Nephron (organoid): ENCODE measurements around the gene PRG2.

Source experiments
- H3K27ac Mint-ChIP-seq, 3 experiments: 2 replicates each; pipeline ENCODE4 v1.8.0; 2020; ENCODE audit warnings: mixed read lengths in 3 of 3, mild to moderate bottlenecking in 2 of 3, moderate library complexity in 1 of 3
- H3K27me3 Mint-ChIP-seq: 2 replicates; pipeline ENCODE4 v1.8.0; 2021; ENCODE audit warnings: low read depth, mild to moderate bottlenecking, moderate library complexity, mixed read lengths
- H3K36me3 Mint-ChIP-seq: 2 replicates; pipeline ENCODE4 v1.8.0; 2020; ENCODE audit warnings: low read depth, mixed read lengths
- H3K4me1 Mint-ChIP-seq: 2 replicates; pipeline ENCODE4 v1.8.0; 2020; ENCODE audit warnings: mixed read lengths
- H3K4me3 Mint-ChIP-seq, 3 experiments: 2 replicates each; pipeline ENCODE4 v1.8.0; 2020; ENCODE audit warnings: mild to moderate bottlenecking in 3 of 3, mixed read lengths in 3 of 3, moderate library complexity in 2 of 3
- H3K9me3 Mint-ChIP-seq: 2 replicates; pipeline ENCODE4 v1.8.0; 2020; ENCODE audit warnings: mixed read lengths
- CTCF ChIP-seq, 3 experiments: fragments of 200-600 bp; sonication (generic); IDR thresholded peaks; one replicate each; pipeline ENCODE4 v1.5.0; 2021; ENCODE audit warnings: antibody characterized with exemption in 3 of 3; ENCODE audit not compliant: unreplicated experiment in 3 of 3

Gene PRG2

GRCh38 chr11:57378186-57378585 is 12.3 kb downstream of the PRG2 start:
- H3K9me3 Mint-ChIP-seq, result no peaks in the 10 kb centered on the region
- no peak for TF ChIP-seq CTCF (IDR thresholded peaks at IDR 0.05; ENCODE audit: unreplicated experiment in 3 of 3)
- no peaks in the 10 kb centered on the region for H3K4me1 Mint-ChIP-seq
- H3K27ac Mint-ChIP-seq, result no peak overlapping the region
- peaks cover 40% of the 10 kb centered on the region for H3K27me3 Mint-ChIP-seq
- H3K4me3 Mint-ChIP-seq, result no peak overlapping the region
- no peaks in the 10 kb centered on the region for H3K36me3 Mint-ChIP-seq

- no peak for TF ChIP-seq CTCF (IDR thresholded peaks at IDR 0.05; ENCODE audit: unreplicated experiment in 3 of 3)
- no peaks in the 10 kb centered on the region for H3K9me3 Mint-ChIP-seq
- no peak overlapping the region for H3K4me3 Mint-ChIP-seq
These were observed 13.3 kb downstream of the PRG2 start for GRCh38 chr11:57377107-57377506.

GRCh38 chr11:57376095-57377090 is 14.1 kb downstream of the PRG2 start:
- H3K36me3 Mint-ChIP-seq, result no peaks in the 10 kb centered on the region
- H3K9me3 Mint-ChIP-seq, result no peaks in the 10 kb centered on the region
- H3K27ac Mint-ChIP-seq, result no peak overlapping the region
- no peaks in the 10 kb centered on the region for H3K4me1 Mint-ChIP-seq
- no peak overlapping the region for H3K4me3 Mint-ChIP-seq
- TF ChIP-seq CTCF (IDR thresholded peaks at IDR 0.05; ENCODE audit: unreplicated experiment in 3 of 3), result no peak
- peaks cover 33% of the 10 kb centered on the region for H3K27me3 Mint-ChIP-seq

More at GRCh38 chr11:57377107-57377506, 13.3 kb downstream of the PRG2 start:
- no peaks in the 10 kb centered on the region for H3K4me1 Mint-ChIP-seq
- no peak overlapping the region for H3K27ac Mint-ChIP-seq
- no peaks in the 10 kb centered on the region for H3K36me3 Mint-ChIP-seq
- peaks cover 33% of the 10 kb centered on the region for H3K27me3 Mint-ChIP-seq

- Mint-ChIP-seq H3K4me3 (no peak overlapping the region), H3K27me3 (peaks cover 29% of the 10 kb centered on the region), H3K9me3 (no peaks in the 10 kb centered on the region), H3K36me3 (no peaks in the 10 kb centered on the region), H3K27ac (no peak overlapping the region), H3K4me1 (no peaks in the 10 kb centered on the region)
- TF ChIP-seq CTCF (IDR thresholded peaks at IDR 0.05; ENCODE audit: unreplicated experiment in 3 of 3), result no peak
These were observed 15.0 kb downstream of the PRG2 start for GRCh38 chr11:57375490-57375889.

GRCh38 chr11:57374966-57375365 is 15.5 kb downstream of the PRG2 start:
- no peaks in the 10 kb centered on the region for H3K4me1 Mint-ChIP-seq

More at GRCh38 chr11:57374966-57375365, 15.5 kb downstream of the PRG2 start:
- TF ChIP-seq CTCF (IDR thresholded peaks at IDR 0.05; ENCODE audit: unreplicated experiment in 3 of 3), result no peak
- Mint-ChIP-seq H3K27ac (no peak overlapping the region), H3K27me3 (peaks cover 26% of the 10 kb centered on the region), H3K36me3 (no peaks in the 10 kb centered on the region), H3K4me3 (no peak overlapping the region), H3K9me3 (no peaks in the 10 kb centered on the region)
